ENCODE results near the gene NDST1. TPM values are rescaled to one million over a fixed set of nuclear protein-coding genes. Genes with fewer than 3 reads are reported as not detected.

The NDST1 gene
- total and polyA plus RNA-seq, 4 donors = 45.6 to 145 (median 60.7) TPM

DNA sequence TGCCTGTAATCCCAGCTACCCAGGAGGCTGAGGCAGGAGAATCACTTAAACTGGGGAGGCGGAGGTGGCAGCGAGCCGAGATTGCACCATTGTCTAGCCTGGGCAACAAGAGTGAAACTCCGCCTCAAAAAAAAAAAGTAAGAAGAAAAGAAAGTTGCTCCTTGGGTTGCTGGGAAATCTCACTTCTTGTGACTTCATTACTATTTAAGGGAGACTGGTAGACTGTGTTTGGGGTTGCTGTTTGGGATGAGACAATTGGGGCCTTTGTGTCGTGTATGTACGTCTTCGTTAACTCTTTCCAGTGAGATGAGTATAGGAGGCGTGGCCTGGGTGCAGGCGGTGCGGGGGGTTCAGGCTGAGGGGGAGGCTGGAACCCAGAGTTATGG lies 11.6 kb downstream of the NDST1 start:
- Histone ChIP-seq H3K9ac (ENCODE audit: insufficient read depth in 1 of 2, low read length in 2 of 2) (no peak overlapping the region), H3K4me3 (no peak overlapping the region), H3K27ac (ENCODE audit: low read depth in 1 of 2, low read length in 1 of 2) (peak overlapping the region in 1 of 2 donors; percentile 20), H3K27me3 (ENCODE audit: control insufficient read depth in 3 of 3, insufficient read depth in 3 of 3, low read length in 2 of 3) (no peaks in the 10 kb centered on the region), H3K4me1 (ENCODE audit: control insufficient read depth in 5 of 5, insufficient read depth in 5 of 5, low read length in 5 of 5) (peaks cover 5 to 40% (median 39%) of the 10 kb centered on the region in 5 donors), H3K36me3 (ENCODE audit: control insufficient read depth in 4 of 4, insufficient read depth in 4 of 4, low read length in 4 of 4) (peaks cover 0 to 20% (median 9%) of the 10 kb centered on the region in 4 donors), H3K9me3 (ENCODE audit: control insufficient read depth in 4 of 4, insufficient read depth in 3 of 4, low read length in 3 of 4) (no peaks in the 10 kb centered on the region)
- TF ChIP-seq, protein P1, sequence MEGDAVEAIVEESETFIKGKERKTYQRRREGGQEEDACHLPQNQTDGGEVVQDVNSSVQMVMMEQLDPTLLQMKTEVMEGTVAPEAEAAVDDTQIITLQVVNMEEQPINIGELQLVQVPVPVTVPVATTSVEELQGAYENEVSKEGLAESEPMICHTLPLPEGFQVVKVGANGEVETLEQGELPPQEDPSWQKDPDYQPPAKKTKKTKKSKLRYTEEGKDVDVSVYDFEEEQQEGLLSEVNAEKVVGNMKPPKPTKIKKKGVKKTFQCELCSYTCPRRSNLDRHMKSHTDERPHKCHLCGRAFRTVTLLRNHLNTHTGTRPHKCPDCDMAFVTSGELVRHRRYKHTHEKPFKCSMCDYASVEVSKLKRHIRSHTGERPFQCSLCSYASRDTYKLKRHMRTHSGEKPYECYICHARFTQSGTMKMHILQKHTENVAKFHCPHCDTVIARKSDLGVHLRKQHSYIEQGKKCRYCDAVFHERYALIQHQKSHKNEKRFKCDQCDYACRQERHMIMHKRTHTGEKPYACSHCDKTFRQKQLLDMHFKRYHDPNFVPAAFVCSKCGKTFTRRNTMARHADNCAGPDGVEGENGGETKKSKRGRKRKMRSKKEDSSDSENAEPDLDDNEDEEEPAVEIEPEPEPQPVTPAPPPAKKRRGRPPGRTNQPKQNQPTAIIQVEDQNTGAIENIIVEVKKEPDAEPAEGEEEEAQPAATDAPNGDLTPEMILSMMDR (IDR thresholded peaks at IDR 0.05; ENCODE audit: control extremely low read depth, extremely low read depth) = no peak
- no peak for ATAC-seq (ENCODE audit: insufficient read depth, low FRiP score)
- no peak for DNase-seq
- 83 to 84% methylated on average over 10 of the region's 10 CpGs for WGBS, 2 donors

DNA sequence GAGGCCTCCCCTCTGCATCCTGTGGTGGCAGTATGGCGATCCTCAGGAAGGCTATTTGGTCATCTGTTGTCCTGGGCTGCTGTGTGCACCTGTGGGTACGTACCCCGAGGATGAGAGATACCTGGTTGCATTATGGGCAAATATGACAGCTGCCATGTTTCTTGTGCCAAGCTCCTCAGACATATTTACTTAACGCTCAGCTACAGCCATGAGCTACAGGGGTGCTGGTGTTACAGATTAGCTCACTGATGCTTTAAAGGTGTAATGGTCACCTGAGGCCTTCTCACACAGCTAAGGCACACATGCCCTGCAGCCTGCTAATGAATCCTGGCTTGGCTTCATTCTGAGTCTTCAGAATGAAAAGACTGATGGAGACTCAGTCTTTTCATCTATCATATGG lies 12.0 kb downstream of the NDST1 start:
- H3K9ac ChIP-seq (ENCODE audit: insufficient read depth in 1 of 2, low read length in 2 of 2) = no peak overlapping the region
- DNase-seq (no peak), ATAC-seq (ENCODE audit: insufficient read depth, low FRiP score) (no peak)
- H3K27ac ChIP-seq (ENCODE audit: low read depth in 1 of 2, low read length in 1 of 2) = peak overlapping the region in 1 of 2 donors; percentile 20
- H3K9me3 ChIP-seq (ENCODE audit: control insufficient read depth in 4 of 4, insufficient read depth in 3 of 4, low read length in 3 of 4) = no peaks in the 10 kb centered on the region
- no peak overlapping the region for H3K4me3 ChIP-seq
- no peaks in the 10 kb centered on the region for H3K27me3 ChIP-seq (ENCODE audit: control insufficient read depth in 3 of 3, insufficient read depth in 3 of 3, low read length in 2 of 3)
- H3K4me1 ChIP-seq (ENCODE audit: control insufficient read depth in 5 of 5, insufficient read depth in 5 of 5, low read length in 5 of 5) = peaks cover 5 to 40% (median 35%) of the 10 kb centered on the region in 5 donors
- TF ChIP-seq, protein P1 (IDR thresholded peaks at IDR 0.05; ENCODE audit: control extremely low read depth, extremely low read depth) = no peak
- WGBS, 2 donors = 91 to 92% methylated on average over 4 of the region's 4 CpGs
- H3K36me3 ChIP-seq (ENCODE audit: control insufficient read depth in 4 of 4, insufficient read depth in 4 of 4, low read length in 4 of 4) = peaks cover 0 to 20% (median 9%) of the 10 kb centered on the region in 4 donors

DNA sequence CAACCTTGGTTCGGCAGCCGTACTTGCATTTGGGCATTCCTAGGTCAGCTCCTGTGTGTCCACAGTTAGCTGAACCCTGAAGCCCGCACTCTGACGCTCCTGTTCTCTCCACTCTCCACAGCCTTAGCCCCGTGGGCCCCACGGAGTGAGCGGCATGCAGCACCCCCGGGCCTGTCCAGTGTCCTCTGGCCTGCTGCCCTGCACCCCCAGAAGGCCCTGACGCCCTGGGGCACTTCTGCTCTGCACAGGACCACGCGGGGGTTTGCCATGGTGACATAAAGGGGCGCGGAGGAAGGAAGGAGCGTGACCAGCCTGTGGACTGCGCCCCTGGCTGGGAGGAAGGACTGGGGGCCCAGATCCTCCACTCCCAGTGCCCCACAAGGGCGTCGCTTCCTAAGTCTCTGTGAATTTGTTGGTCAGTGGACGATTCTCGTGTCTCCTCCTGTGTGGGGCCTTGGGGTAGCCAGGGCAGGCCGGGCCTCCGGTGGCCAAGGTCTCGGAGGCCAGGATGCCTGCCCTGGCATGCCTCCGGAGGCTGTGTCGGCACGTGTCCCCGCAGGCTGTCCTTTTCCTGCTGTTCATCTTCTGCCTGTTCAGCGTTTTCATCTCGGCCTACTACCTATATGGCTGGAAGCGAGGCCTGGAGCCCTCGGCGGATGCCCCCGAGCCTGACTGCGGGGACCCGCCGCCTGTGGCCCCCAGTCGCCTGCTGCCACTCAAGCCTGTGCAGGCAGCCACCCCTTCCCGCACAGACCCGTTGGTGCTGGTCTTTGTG lies 13.0 kb downstream of the NDST1 start:
- no peaks in the 10 kb centered on the region for H3K9me3 ChIP-seq (ENCODE audit: control insufficient read depth in 4 of 4, insufficient read depth in 3 of 4, low read length in 3 of 4)
- H3K9ac ChIP-seq (ENCODE audit: insufficient read depth in 1 of 2, low read length in 2 of 2) = no peak overlapping the region
- no peak overlapping the region for H3K4me3 ChIP-seq
- WGBS, 2 donors = 80 to 85% methylated on average over 38 of the region's 38 CpGs
- H3K4me1 ChIP-seq (ENCODE audit: control insufficient read depth in 5 of 5, insufficient read depth in 5 of 5, low read length in 5 of 5) = peaks cover 5 to 42% (median 27%) of the 10 kb centered on the region in 5 donors
- peak overlapping the region in 1 of 2 donors; percentile 18 for H3K27ac ChIP-seq (ENCODE audit: low read depth in 1 of 2, low read length in 1 of 2)
- no peak for DNase-seq
- ATAC-seq (ENCODE audit: insufficient read depth, low FRiP score) = no peak
- TF ChIP-seq, protein P1 (IDR thresholded peaks at IDR 0.05; ENCODE audit: control extremely low read depth, extremely low read depth) = no peak
- H3K36me3 ChIP-seq (ENCODE audit: control insufficient read depth in 4 of 4, insufficient read depth in 4 of 4, low read length in 4 of 4) = peaks cover 0 to 20% (median 11%) of the 10 kb centered on the region in 4 donors
- no peaks in the 10 kb centered on the region for H3K27me3 ChIP-seq (ENCODE audit: control insufficient read depth in 3 of 3, insufficient read depth in 3 of 3, low read length in 2 of 3)

Measured in lung (tissue), 12 donors.